Smooth muscle cell (in vitro differentiated cells): ENCODE data around the gene ADAMTS13. TPM values are rescaled to one million over a fixed set of nuclear protein-coding genes. Genes with fewer than 3 reads are reported as not detected.

Experiments used
- DNase-seq: peaks from one replicate; lab custom pipeline; 2025; ENCODE audit not compliant: unreplicated experiment; lab: John Stamatoyannopoulos, UW
- H2AFZ ChIP-seq: fragments of 200-600 bp; sonication (generic); 2 replicates; pipeline ENCODE4 v1.6.0; 2016; ENCODE audit warnings: antibody characterized with exemption, low read depth, mild to moderate bottlenecking
- H3F3A ChIP-seq: fragments of 200-600 bp; sonication (generic); 2 replicates; pipeline ENCODE4 v1.6.0; 2017; ENCODE audit warnings: antibody characterized with exemption, low read depth
- H3K27ac ChIP-seq: fragments of 200-600 bp; sonication (generic); 2 replicates; pipeline ENCODE4 v1.5.1; 2016; ENCODE audit warnings: low read depth, mild to moderate bottlenecking
- H3K27me3 ChIP-seq: fragments of 200-600 bp; sonication (generic); 2 replicates; pipeline ENCODE4 v1.6.1; 2016; ENCODE audit warnings: low read depth, mild to moderate bottlenecking
- H3K36me3 ChIP-seq: fragments of 200-600 bp; sonication (generic); 2 replicates; pipeline ENCODE4 v1.5.1; 2016; ENCODE audit warnings: low read depth
- H3K4me1 ChIP-seq: fragments of 200-600 bp; sonication (generic); 2 replicates; pipeline ENCODE4 v1.5.1; 2016; ENCODE audit warnings: low read depth
- H3K4me2 ChIP-seq: fragments of 200-600 bp; sonication (generic); 2 replicates; pipeline ENCODE4 v1.6.0; 2016; ENCODE audit warnings: mild to moderate bottlenecking
- H3K4me3 ChIP-seq: fragments of 200-600 bp; sonication (generic); 2 replicates; pipeline ENCODE4 v1.5.1; 2016; ENCODE audit warnings: mild to moderate bottlenecking
- H3K79me2 ChIP-seq: fragments of 200-600 bp; sonication (generic); 2 replicates; pipeline ENCODE4 v1.6.0; 2016; ENCODE audit warnings: low read depth, mild to moderate bottlenecking
- H3K9ac ChIP-seq: fragments of 200-600 bp; sonication (generic); 2 replicates; pipeline ENCODE4 v1.6.0; 2016; ENCODE audit warnings: low read depth
- H3K9me3 ChIP-seq: fragments of 200-600 bp; sonication (generic); replicated peaks from 2 replicates; pipeline ENCODE4 v1.5.1; 2016; ENCODE audit warnings: low read depth
- H4K20me1 ChIP-seq: fragments of 200-600 bp; sonication (generic); 2 replicates; pipeline ENCODE4 v1.6.0; 2016; ENCODE audit warnings: low read depth
- CTCF ChIP-seq: fragments of 200-600 bp; sonication (generic); IDR thresholded peaks from 2 replicates; pipeline ENCODE4 v1.5.1; 2017; ENCODE audit warnings: borderline replicate concordance, mild to moderate bottlenecking, antibody characterized with exemption; ENCODE audit not compliant: insufficient read depth, poor library complexity, severe bottlenecking
- WGBS: methylation state at CpG from one replicate; pipeline ENCODE4 v1.1.7; 2016; ENCODE audit warnings: low lambda C conversion rate; 5-methylcytosine and 5-hydroxymethylcytosine counted together
- polyA plus RNA-seq: library from polyadenylated mRNA; unstranded; fragments of >200 nt; fragmentation: Nextera tagmentation; extraction: Ambion mirVana; gene quantifications from 2 replicates; pipeline ENCODE4 v1.2.1, GENCODE V29; 2016
- total RNA-seq: library from RNA; depleted of rRNA; stranded (reverse); fragments of >200 nt; gene quantifications from 2 replicates; pipeline ENCODE4 v1.2.3, GENCODE V29; 2014

The ADAMTS13 gene
- total and polyA plus RNA-seq, 2 experiments from 2014 or later = 3.1 to 3.7 TPM

- TF ChIP-seq CTCF = no peak
Observed at GRCh38 chr9:133470427-133470924, 48.3 kb downstream of the ADAMTS13 start.

GRCh38 chr9:133470988-133471387, 48.8 kb downstream of the ADAMTS13 start:
- TF ChIP-seq CTCF = no peak
- Histone ChIP-seq H2AFZ (no peak overlapping the region), H3K36me3 (no peaks in the 10 kb centered on the region), H3K4me1 (no peaks in the 10 kb centered on the region), H3K79me2 (no peaks in the 10 kb centered on the region), H4K20me1 (peaks cover 15% of the 10 kb centered on the region), H3K9me3 (no peaks in the 10 kb centered on the region), H3K9ac (no peak overlapping the region), H3K27ac (no peak overlapping the region), H3K4me2 (no peak overlapping the region), H3K4me3 (no peak overlapping the region), H3F3A (no peaks in the 10 kb centered on the region), H3K27me3 (no peaks in the 10 kb centered on the region)
- WGBS = 93% methylated on average over 7 of the region's 7 CpGs
- no peak for DNase-seq

More at GRCh38 chr9:133470427-133470924, 48.3 kb downstream of the ADAMTS13 start:
- Histone ChIP-seq H3K27ac (no peak overlapping the region), H2AFZ (no peak overlapping the region), H3K4me1 (no peaks in the 10 kb centered on the region), H3K36me3 (no peaks in the 10 kb centered on the region), H3F3A (no peaks in the 10 kb centered on the region), H3K27me3 (no peaks in the 10 kb centered on the region), H3K9ac (no peak overlapping the region), H3K4me3 (no peak overlapping the region), H4K20me1 (peaks cover 11% of the 10 kb centered on the region), H3K79me2 (no peaks in the 10 kb centered on the region), H3K4me2 (no peak overlapping the region), H3K9me3 (no peaks in the 10 kb centered on the region)
- DNase-seq = no peak
- WGBS = 77% methylated on average over 16 of the region's 16 CpGs

- no peaks in the 10 kb centered on the region for H3F3A ChIP-seq
- 94% methylated on average over 27 of the region's 27 CpGs for WGBS
Observed at GRCh38 chr9:133471551-133472276, 49.5 kb downstream of the ADAMTS13 start.

More at GRCh38 chr9:133471551-133472276, 49.5 kb downstream of the ADAMTS13 start:
- TF ChIP-seq CTCF = no peak
- Histone ChIP-seq H2AFZ (no peak overlapping the region), H3K4me2 (no peak overlapping the region), H3K4me3 (no peak overlapping the region), H3K9me3 (no peaks in the 10 kb centered on the region), H3K79me2 (no peaks in the 10 kb centered on the region), H3K27ac (no peak overlapping the region), H3K36me3 (no peaks in the 10 kb centered on the region), H3K9ac (no peak overlapping the region), H3K27me3 (no peaks in the 10 kb centered on the region), H4K20me1 (peaks cover 15% of the 10 kb centered on the region), H3K4me1 (no peaks in the 10 kb centered on the region)
- DNase-seq = no peak
